ENCODE results near the gene BRINP2.

BRINP2 gene

GRCh38 chr1:177165069-177165439, 5.7 kb upstream of the BRINP2 start:
- DNase-seq (ENCODE audit: low spot score) = no peak

- peak; percentile 32 for DNase-seq (ENCODE audit: low spot score)
Measured at GRCh38 chr1:177171536-177172123, 872 bp downstream of the BRINP2 start.

DNA sequence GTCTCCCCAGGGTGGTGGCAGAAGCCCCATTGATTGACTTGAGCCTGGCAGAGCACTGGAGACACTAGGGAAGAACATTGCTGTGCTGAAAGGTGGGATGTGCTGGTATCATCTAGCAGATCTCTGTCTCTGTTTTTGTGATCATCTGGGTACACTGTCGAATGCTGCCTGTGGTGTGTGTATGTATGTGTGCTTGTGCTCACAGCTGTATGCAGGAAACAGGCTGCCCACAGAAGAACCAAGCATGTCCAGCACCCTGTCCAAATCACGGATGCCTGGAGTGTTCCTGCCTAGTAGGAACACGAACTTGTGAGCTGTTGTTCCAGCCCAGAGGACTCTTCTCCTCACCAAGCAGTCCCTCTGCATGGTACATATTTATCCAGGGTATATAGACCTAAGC, 1.5 kb downstream of the BRINP2 start:
- no peak for DNase-seq (ENCODE audit: low spot score)

DNA sequence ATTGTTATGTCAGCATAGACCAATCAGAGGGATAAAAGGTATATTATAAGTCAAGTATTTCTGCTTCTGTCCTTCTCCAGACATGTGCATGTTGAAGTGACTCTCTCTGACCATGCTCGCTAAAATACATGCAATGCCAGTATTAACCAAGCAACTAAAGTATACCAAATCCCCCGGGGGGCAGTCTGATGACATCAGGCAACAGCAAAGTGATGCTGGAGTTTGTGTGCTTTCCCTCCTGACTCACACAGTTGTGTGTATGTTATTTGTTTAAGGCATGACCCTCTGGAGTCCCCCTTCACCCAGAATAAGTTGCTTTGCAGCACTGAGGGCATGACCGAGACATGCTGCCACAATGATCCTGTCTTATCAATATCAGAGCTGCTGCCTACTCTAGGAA, 2.1 kb downstream of the BRINP2 start:
- no peak for DNase-seq (ENCODE audit: low spot score)

GRCh38 chr1:177173976-177174375, 3.2 kb downstream of the BRINP2 start:
- no peak for DNase-seq (ENCODE audit: low spot score)

DNA sequence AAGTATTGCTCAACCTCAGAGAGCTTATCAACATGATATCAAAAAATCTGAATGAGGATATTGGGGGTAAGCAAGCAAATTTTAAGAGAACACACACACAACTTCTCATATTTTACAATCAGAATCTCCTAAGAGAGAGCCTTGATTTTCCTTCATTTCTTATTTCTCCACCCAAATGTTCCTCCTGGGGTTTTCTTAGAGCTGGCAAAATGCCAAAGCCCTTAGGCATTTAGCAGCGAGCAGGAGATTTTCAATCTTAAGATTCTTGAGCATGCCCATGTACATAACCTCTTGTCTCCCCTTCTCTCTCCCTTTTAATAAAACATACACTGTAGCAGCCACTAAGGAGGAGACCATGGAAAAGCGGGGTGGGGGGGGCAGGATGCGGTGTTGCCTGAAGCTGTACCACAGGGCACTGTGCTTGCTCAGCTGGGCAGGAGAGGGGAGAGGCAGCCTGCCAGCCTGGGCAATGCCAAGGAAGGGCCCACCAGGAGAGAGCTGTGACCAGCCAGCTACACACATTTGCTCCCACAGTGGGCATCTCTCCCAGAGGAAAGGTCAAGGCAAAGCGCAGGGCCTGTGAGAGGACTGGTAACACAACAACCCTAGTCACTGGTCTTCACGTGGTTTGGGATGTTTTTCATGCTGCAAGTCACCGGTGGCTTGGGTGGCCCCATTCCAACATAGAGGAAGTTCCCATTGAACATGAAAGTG, 4.3 kb downstream of the BRINP2 start:
- DNase-seq (ENCODE audit: low spot score) = peak; percentile 39

DNA sequence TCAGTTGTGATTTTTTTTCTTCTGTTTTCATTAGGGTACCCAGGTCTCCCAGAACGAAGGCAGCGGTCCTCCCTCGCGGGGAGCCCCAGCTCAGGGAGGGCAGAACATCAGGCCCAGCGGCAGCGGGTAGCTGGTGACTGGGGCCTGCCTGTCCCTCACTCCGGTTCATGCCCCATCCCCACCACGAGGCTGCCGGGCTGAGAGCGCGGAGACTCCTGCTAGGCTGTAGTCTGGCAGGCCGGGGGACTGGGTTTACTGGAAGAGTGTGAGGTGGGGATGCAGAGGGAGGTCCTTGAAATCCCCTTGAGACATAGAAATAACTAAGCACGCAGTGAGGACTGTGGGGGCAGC, 10.5 kb downstream of the BRINP2 start:
- DNase-seq (ENCODE audit: low spot score) = no peak

DNA sequence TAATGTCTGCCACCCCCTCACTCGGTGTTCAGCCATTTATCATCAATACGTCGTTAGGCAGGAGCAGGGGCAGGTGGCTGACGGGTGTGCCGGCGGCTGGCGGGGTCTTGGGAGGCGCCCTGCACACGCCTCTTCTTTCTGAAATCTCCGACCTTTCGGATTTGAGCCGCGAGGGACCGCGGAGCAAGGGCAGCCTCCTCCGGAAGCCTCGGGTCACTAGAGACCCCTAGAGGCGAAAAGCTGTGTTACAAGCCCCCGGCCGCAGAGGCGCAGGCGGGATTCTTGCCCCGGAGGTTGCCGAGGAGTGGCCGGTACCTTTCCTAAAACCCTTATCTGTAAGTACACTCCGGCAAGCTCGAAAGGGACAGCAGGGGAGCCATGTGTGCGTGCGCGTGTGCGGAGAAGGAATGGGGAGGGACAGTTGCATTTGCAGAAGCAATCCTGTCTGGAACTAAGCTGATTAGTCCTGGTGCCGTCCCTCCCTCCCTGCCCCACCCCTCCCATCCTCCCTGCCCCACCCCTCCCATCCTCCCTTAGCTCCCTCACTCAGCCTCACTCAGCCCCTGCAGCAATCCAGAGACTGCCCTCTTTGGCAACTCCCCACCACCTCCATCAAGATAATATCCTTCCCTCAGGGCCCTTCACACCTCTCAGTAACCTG, 11.0 kb downstream of the BRINP2 start:
- peak; percentile 39 for DNase-seq (ENCODE audit: low spot score)

- DNase-seq (ENCODE audit: low spot score) = no peak
Measured at GRCh38 chr1:177183836-177184235, 13.1 kb downstream of the BRINP2 start.

DNA sequence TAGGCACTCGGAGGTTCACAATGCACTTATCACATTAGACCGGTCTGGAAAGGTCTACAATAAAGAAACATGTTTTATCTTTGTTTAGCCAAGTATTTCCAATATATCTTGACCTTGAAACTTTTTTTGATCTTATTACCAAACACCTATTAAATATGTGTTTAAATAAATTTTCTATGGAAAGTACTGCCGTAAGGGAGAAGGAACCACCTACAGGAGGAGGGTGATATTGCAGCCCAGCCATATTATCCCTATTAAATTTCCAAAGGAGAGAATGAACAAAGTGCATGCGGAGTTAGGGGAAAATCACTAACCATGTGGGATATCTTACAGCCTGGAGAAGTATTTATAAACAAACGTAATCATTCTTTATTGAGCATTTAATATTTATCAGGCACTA, 14.5 kb downstream of the BRINP2 start:
- no peak for DNase-seq (ENCODE audit: low spot score)

GRCh38 chr1:177186639-177187038, 15.9 kb downstream of the BRINP2 start:
- no peak for DNase-seq (ENCODE audit: low spot score)

- no peak for DNase-seq (ENCODE audit: low spot score)
Measured at GRCh38 chr1:177190308-177190970, 19.7 kb downstream of the BRINP2 start.

- DNase-seq (ENCODE audit: low spot score) = no peak
Measured at GRCh38 chr1:177198243-177198642, 27.5 kb downstream of the BRINP2 start.

GRCh38 chr1:177200290-177200689, 29.5 kb downstream of the BRINP2 start:
- no peak for DNase-seq (ENCODE audit: low spot score)

GRCh38 chr1:177206831-177207355, 36.1 kb downstream of the BRINP2 start:
- no peak for DNase-seq (ENCODE audit: low spot score)

DNA sequence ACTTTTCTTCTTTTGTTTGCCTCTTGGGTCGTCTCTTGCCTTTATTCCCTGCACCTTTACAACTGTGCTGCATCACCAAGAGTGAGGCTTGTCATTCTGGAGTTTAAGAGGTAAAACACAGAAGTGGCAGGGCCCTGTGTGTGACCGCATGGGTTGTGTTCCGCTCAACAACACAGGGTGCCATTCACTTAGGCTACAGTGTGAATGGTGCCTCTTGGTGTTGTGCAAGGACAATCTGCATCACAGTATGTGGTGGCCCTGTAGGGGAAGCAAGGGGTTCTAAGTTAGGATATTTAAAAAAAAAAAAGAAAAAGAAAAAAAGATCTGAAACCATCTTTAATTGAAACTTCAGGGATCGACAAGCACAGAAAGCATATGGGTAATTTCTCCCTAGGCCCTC, 38.2 kb downstream of the BRINP2 start:
- no peak for DNase-seq (ENCODE audit: low spot score)

GRCh38 chr1:177209357-177209756, 38.6 kb downstream of the BRINP2 start:
- DNase-seq (ENCODE audit: low spot score) = peak; percentile 87

DNA sequence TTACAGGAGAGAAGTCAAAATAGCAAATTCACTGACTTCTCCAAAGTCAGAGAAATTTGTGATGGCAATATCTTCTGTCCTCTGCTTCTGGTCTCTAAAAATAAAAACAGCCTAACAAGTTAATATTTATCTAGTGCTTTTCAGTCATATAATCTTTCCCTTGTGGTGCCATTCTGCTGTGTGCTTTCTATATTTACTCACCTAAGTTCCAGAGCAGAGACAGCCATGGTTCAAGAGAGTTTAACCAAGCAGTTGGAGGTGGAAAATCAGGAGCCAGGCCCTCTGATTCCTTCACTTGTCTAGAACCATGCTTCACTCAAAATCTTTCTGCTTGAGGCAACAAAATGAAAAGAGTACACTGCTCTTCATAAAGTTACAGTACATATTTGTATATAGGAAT, 39.3 kb downstream of the BRINP2 start:
- DNase-seq (ENCODE audit: low spot score) = no peak

DNA sequence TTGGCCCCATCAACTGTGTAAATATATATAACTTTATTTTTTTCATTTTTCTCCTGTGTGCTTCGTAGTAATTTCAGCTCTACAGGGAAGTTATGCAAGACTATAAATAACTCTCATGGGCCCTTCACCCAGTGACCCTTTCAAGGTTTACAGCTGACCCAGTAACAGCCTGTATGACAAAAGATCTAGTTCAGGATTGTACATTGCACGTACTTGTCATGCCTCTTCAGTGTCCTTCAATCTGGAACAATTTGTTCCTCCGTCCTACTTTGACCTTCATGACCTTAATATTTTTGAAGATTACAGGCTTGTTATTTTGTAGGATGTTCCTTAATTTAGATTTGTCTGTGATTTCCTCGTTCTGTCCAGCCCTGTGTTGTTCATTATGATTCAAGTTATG, 40.5 kb downstream of the BRINP2 start:
- DNase-seq (ENCODE audit: low spot score) = no peak

DNA sequence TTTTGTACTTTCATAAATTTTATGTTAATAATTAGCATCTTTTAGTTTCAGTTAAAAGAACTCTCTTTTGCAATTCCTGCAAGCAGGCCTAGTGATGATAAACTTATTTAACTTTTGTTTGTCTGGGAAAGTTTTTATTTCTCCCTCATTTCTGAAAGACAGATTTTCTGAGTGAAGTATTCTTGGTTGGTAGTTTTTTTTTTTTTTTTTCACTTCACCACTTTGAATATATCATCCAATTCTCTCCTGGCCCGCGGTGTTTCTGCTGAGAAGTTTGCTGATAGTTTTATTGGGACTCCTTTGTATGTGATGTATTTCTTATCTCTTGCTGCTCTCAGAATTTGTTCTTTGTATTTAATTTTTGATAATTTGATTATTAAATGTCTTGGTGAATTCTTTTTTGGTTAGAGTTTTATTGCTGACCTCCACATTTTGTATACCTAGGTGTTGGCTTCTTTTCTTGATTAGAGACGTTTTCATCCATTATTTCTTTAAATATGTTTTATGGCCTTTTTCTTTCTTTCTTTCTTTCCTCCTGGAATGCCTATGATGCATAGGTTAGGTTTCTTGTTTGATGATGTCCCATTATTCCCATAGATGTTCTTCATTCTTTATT, 45.9 kb downstream of the BRINP2 start:
- DNase-seq (ENCODE audit: low spot score) = no peak

DNA sequence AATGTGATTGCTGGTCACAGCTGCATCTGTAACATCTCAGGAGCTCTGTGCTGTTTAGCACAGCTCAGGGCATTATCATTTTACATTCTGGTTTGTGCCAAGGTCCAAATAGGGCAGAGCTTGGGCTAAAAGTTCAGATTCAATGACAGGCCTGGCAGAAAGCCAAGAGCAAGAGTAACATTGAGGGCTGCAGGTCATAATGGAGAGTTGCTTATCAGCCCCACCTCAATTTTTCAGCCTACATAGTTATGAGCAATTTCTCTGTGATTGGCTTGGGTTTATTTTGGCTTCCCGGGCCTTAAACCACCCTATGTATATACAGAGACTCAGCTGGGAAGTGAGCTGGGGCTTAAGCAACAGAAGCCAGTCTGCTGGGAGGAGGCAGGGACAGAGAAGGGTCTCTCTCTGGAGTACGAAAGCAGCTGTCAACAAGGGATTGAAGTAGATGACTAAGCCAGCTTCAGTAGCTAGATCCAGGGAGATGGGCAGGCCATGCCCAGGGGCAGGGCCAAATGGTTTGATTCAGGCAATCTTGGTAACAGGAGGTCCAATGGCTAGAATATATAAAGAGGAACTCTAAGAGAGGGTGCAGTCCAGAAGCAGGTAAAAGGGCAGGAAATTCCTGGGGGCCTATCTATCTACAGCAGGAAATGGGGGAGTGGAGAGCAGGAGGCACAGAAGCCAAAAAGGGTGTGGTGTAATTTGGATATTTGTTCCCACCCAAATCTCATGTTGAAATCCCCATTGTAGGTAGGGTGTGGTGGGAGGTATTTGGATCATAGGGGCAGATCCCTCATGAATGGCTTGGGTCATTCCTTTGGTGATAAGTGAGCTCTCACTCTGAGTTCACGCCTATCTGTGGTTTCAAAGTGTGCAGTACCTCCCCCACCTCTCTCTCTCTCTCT, 49.0 kb downstream of the BRINP2 start:
- DNase-seq (ENCODE audit: low spot score) = no peak
